BLaER1 treated with 17β-estradiol and CSF1 and Interleukin-3, amounts not matched to agents 10 nM and 100 nM (cell line): ENCODE results near the gene MICAL2.

Experiments used
- H3K27ac ChIP-seq, 11 experiments: shearing (Covaris generic); formaldehyde crosslinking; 2 replicates each; pipeline ENCODE4 v1.8.1; 2022
- H3K27me3 ChIP-seq, 11 experiments: shearing (Covaris generic); formaldehyde crosslinking; 2 replicates each; pipeline ENCODE4 v1.8.1; 2022
- H3K36me3 ChIP-seq, 11 experiments: shearing (Covaris generic); formaldehyde crosslinking; 2 replicates each; pipeline ENCODE4 v1.8.1; 2022
- H3K4me1 ChIP-seq, 10 experiments: shearing (Covaris generic); formaldehyde crosslinking; 2 replicates each; pipeline ENCODE4 v1.8.1; 2022
- H3K4me2 ChIP-seq, 11 experiments: shearing (Covaris generic); formaldehyde crosslinking; 2 replicates each; pipeline ENCODE4 v1.8.1; 2022
- H3K4me3 ChIP-seq, 10 experiments: shearing (Covaris generic); formaldehyde crosslinking; 2 replicates each; pipeline ENCODE4 v1.8.1; 2022
- H3K9ac ChIP-seq, 11 experiments: shearing (Covaris generic); formaldehyde crosslinking; 2 replicates each; pipeline ENCODE4 v1.8.1; 2022
- H3K9me3 ChIP-seq, 11 experiments: shearing (Covaris generic); formaldehyde crosslinking; replicated peaks in 1 of 11; 2 replicates each; pipeline ENCODE4 v1.8.1; 2022
- H4K20me1 ChIP-seq, 11 experiments: shearing (Covaris generic); formaldehyde crosslinking; 2 replicates each; pipeline ENCODE4 v1.8.1; 2022
- Cebpa-rat ChIP-seq, 11 experiments: shearing (Covaris generic); IDR thresholded peaks; 2 replicates each; pipeline ENCODE4 v1.8.1; 2022

The MICAL2 gene

GRCh38 chr11:12238420-12238819 is 128.0 kb downstream of the MICAL2 start:
- Histone ChIP-seq H3K4me3 (no peak overlapping the region), H3K36me3 (peaks cover 0 to 5% (median 0%) of the 10 kb centered on the region in 11 experiments; a peak in 2 of 22 replicates), H3K9me3 (no peaks in the 10 kb centered on the region), H3K9ac (no peak overlapping the region), H3K4me1 (peaks cover 57 to 79% (median 71%) of the 10 kb centered on the region in 10 experiments), H3K4me2 (peak overlapping the region in 1 of 11 experiments; percentile 66; a peak in 1 of 22 replicates), H3K27me3 (no peaks in the 10 kb centered on the region), H4K20me1 (no peaks in the 10 kb centered on the region), H3K27ac (peak overlapping the region in 1 of 11 experiments; percentile 84; a peak in 1 of 22 replicates)
- TF ChIP-seq Cebpa-rat (IDR thresholded peaks at IDR 0.05): no peak

GRCh38 chr11:12239396-12239795 is 129.0 kb downstream of the MICAL2 start:
- peak overlapping the region; percentile 61 to 74 (median 67); a peak in 20 of 22 replicates for H3K4me2 ChIP-seq

GRCh38 chr11:12239804-12240371 is 129.5 kb downstream of the MICAL2 start:
- peak overlapping the region in 1 of 11 experiments; percentile 34; a peak in 2 of 22 replicates for H3K9ac ChIP-seq

More at GRCh38 chr11:12239396-12239795, 129.0 kb downstream of the MICAL2 start:
- Histone ChIP-seq H3K4me3 (no peak overlapping the region), H4K20me1 (no peaks in the 10 kb centered on the region), H3K4me1 (peaks cover 58 to 79% (median 73%) of the 10 kb centered on the region in 10 experiments), H3K36me3 (peaks cover 0 to 8% (median 0%) of the 10 kb centered on the region in 11 experiments; a peak in 1 of 22 replicates), H3K27ac (peak overlapping the region in 5 of 11 experiments; percentile 23 to 61 (median 52); a peak in 8 of 22 replicates), H3K9ac (no peak overlapping the region; a peak in 1 of 22 replicates), H3K9me3 (no peaks in the 10 kb centered on the region), H3K27me3 (no peaks in the 10 kb centered on the region)
- TF ChIP-seq Cebpa-rat (IDR thresholded peaks at IDR 0.05): no peak

GRCh38 chr11:12240677-12241076 is 130.3 kb downstream of the MICAL2 start:
- H3K27me3 ChIP-seq: no peaks in the 10 kb centered on the region
- H3K9ac ChIP-seq: peak overlapping the region in 1 of 11 experiments; percentile 34; a peak in 1 of 22 replicates
- no peaks in the 10 kb centered on the region for H3K9me3 ChIP-seq
- peak overlapping the region; percentile 61 to 74 (median 67) for H3K4me2 ChIP-seq
- H3K27ac ChIP-seq: peak overlapping the region in 7 of 11 experiments; percentile 23 to 61 (median 47); a peak in 13 of 22 replicates
- H3K4me3 ChIP-seq: no peak overlapping the region
- H3K36me3 ChIP-seq: peaks cover 0 to 12% (median 0%) of the 10 kb centered on the region in 11 experiments; a peak in 1 of 22 replicates
- no peaks in the 10 kb centered on the region for H4K20me1 ChIP-seq
- H3K4me1 ChIP-seq: peaks cover 48 to 66% (median 60%) of the 10 kb centered on the region in 10 experiments
- TF ChIP-seq Cebpa-rat (IDR thresholded peaks at IDR 0.05): no peak

More at GRCh38 chr11:12239804-12240371, 129.5 kb downstream of the MICAL2 start:
- H3K36me3 ChIP-seq: peaks cover 0 to 8% (median 0%) of the 10 kb centered on the region in 11 experiments; a peak in 1 of 22 replicates
- peaks cover 56 to 74% (median 68%) of the 10 kb centered on the region in 10 experiments for H3K4me1 ChIP-seq
- TF ChIP-seq Cebpa-rat (IDR thresholded peaks at IDR 0.05): no peak
- no peaks in the 10 kb centered on the region for H3K27me3 ChIP-seq
- no peaks in the 10 kb centered on the region for H3K9me3 ChIP-seq
- H3K4me3 ChIP-seq: no peak overlapping the region
- peak overlapping the region; percentile 61 to 74 (median 67) for H3K4me2 ChIP-seq
- peak overlapping the region in 7 of 11 experiments; percentile 23 to 61 (median 47); a peak in 13 of 22 replicates for H3K27ac ChIP-seq
- H4K20me1 ChIP-seq: no peaks in the 10 kb centered on the region

- Histone ChIP-seq H3K36me3 (peaks cover 0 to 17% (median 0%) of the 10 kb centered on the region in 11 experiments; a peak in 1 of 22 replicates), H3K27ac (no peak overlapping the region), H3K4me2 (peak overlapping the region in 5 of 11 experiments; percentile 37 to 74 (median 61); a peak in 3 of 22 replicates), H3K4me1 (peaks cover 40 to 59% (median 53%) of the 10 kb centered on the region in 10 experiments), H3K9ac (no peak overlapping the region), H4K20me1 (no peaks in the 10 kb centered on the region), H3K27me3 (no peaks in the 10 kb centered on the region), H3K9me3 (no peaks in the 10 kb centered on the region), H3K4me3 (no peak overlapping the region)
- no peak for TF ChIP-seq Cebpa-rat (IDR thresholded peaks at IDR 0.05)
Observed at GRCh38 chr11:12241401-12241800, 131.0 kb downstream of the MICAL2 start.

GRCh38 chr11:12241971-12242672 is 131.7 kb downstream of the MICAL2 start:
- Histone ChIP-seq H3K4me3 (no peak overlapping the region), H3K27me3 (no peaks in the 10 kb centered on the region), H3K9ac (0 out of 22 replicates have a peak overlapping the region, but pooled peaks of 1 of the 11 experiments have one; percentile 5), H3K4me2 (peak overlapping the region; percentile 37 to 65 (median 59)), H3K9me3 (no peaks in the 10 kb centered on the region), H4K20me1 (no peaks in the 10 kb centered on the region), H3K27ac (no peak overlapping the region; a peak in 1 of 22 replicates), H3K4me1 (peaks cover 36 to 51% (median 46%) of the 10 kb centered on the region in 10 experiments), H3K36me3 (peaks cover 0 to 19% (median 0%) of the 10 kb centered on the region in 11 experiments; a peak in 2 of 22 replicates)
- no peak for TF ChIP-seq Cebpa-rat (IDR thresholded peaks at IDR 0.05)

GRCh38 chr11:12242966-12243365 is 132.6 kb downstream of the MICAL2 start:
- no peak overlapping the region; a peak in 1 of 22 replicates for H3K27ac ChIP-seq
- no peak for TF ChIP-seq Cebpa-rat (IDR thresholded peaks at IDR 0.05)
- H3K27me3 ChIP-seq: no peaks in the 10 kb centered on the region
- no peak overlapping the region for H3K9ac ChIP-seq
- H3K9me3 ChIP-seq: no peaks in the 10 kb centered on the region
- H3K4me2 ChIP-seq: peak overlapping the region; percentile 37 to 65 (median 59); a peak in 21 of 22 replicates
- H3K36me3 ChIP-seq: peaks cover 0 to 27% (median 0%) of the 10 kb centered on the region in 11 experiments; a peak in 3 of 22 replicates
- no peak overlapping the region for H3K4me3 ChIP-seq
- H4K20me1 ChIP-seq: no peaks in the 10 kb centered on the region
- H3K4me1 ChIP-seq: peaks cover 36 to 46% (median 42%) of the 10 kb centered on the region in 10 experiments

- TF ChIP-seq Cebpa-rat (IDR thresholded peaks at IDR 0.05): no peak
- no peak overlapping the region for H3K9ac ChIP-seq
- no peaks in the 10 kb centered on the region for H4K20me1 ChIP-seq
- H3K4me2 ChIP-seq: peak overlapping the region in 8 of 11 experiments; percentile 37 to 65 (median 54); a peak in 12 of 22 replicates
- H3K4me3 ChIP-seq: no peak overlapping the region
- H3K27ac ChIP-seq: no peak overlapping the region
- no peaks in the 10 kb centered on the region for H3K9me3 ChIP-seq
- peaks cover 36 to 45% (median 41%) of the 10 kb centered on the region in 10 experiments for H3K4me1 ChIP-seq
- peaks cover 0 to 27% (median 0%) of the 10 kb centered on the region in 11 experiments; a peak in 4 of 22 replicates for H3K36me3 ChIP-seq
- no peaks in the 10 kb centered on the region for H3K27me3 ChIP-seq
Observed at GRCh38 chr11:12243486-12243885, 133.1 kb downstream of the MICAL2 start.
